Measurements from ENCODE around the gene MBLAC2. TPM values are rescaled to one million over a fixed set of nuclear protein-coding genes. Genes with fewer than 3 reads are reported as not detected.

MBLAC2 gene
- total RNA-seq, 2 donors from 2014 or later, result 3.4 to 4.8 TPM

GRCh38 chr5:90506221-90506620 is 31.6 kb upstream of the MBLAC2 start:
- Histone ChIP-seq H3K4me1 (ENCODE audit: control insufficient read depth in 1 of 2, low read depth in 2 of 2) (no peaks in the 10 kb centered on the region), H3K27me3 (replicated peaks; ENCODE audit: insufficient read depth) (no peaks in the 10 kb centered on the region), H3K9me3 (no peaks in the 10 kb centered on the region), H3K27ac (no peak overlapping the region), H3K4me3 (no peak overlapping the region), H3K36me3 (no peaks in the 10 kb centered on the region)
- DNase-seq (ENCODE audit: low spot score) (no peak), ATAC-seq (ENCODE audit: insufficient number of reproducible peaks, low FRiP score, low read depth) (no peak)
- no peak for TF ChIP-seq CTCF (IDR thresholded peaks at IDR 0.05)

DNA sequence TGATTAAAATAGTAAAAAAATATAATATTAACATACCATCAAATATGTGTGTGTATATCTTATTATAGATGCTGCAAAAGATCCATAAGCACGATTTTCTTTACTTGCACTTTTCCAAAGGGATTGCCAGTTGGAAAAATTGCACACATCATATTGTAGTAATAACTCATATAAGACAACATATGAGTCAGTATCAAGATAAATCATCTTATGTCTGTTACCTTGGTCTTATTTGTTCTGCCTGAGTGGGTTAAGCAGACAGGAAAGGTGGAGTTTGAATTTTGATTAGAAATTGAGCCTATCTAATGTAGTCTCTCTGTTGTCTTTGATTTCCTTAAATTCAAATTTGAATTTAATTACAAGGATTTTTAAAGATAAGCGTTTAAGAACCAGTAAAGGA is 30.2 kb upstream of the MBLAC2 start:
- ATAC-seq (ENCODE audit: insufficient number of reproducible peaks, low FRiP score, low read depth) (no peak), DNase-seq (ENCODE audit: low spot score) (no peak)
- no peaks in the 10 kb centered on the region for H3K4me1 ChIP-seq (ENCODE audit: control insufficient read depth in 1 of 2, low read depth in 2 of 2)
- H3K9me3 ChIP-seq, result no peaks in the 10 kb centered on the region
- H3K27me3 ChIP-seq (replicated peaks; ENCODE audit: insufficient read depth), result no peaks in the 10 kb centered on the region
- H3K36me3 ChIP-seq, result no peaks in the 10 kb centered on the region
- no peak overlapping the region for H3K4me3 ChIP-seq
- TF ChIP-seq CTCF (IDR thresholded peaks at IDR 0.05), result no peak
- H3K27ac ChIP-seq, result no peak overlapping the region

GRCh38 chr5:90503596-90503995 is 29.0 kb upstream of the MBLAC2 start:
- DNase-seq (ENCODE audit: low spot score), result no peak
- no peak overlapping the region for H3K4me3 ChIP-seq
- H3K27me3 ChIP-seq (replicated peaks; ENCODE audit: insufficient read depth), result no peaks in the 10 kb centered on the region
- H3K4me1 ChIP-seq (ENCODE audit: control insufficient read depth in 1 of 2, low read depth in 2 of 2), result no peaks in the 10 kb centered on the region
- H3K27ac ChIP-seq, result no peak overlapping the region
- no peak for ATAC-seq (ENCODE audit: insufficient number of reproducible peaks, low FRiP score, low read depth)
- no peaks in the 10 kb centered on the region for H3K36me3 ChIP-seq
- TF ChIP-seq CTCF (IDR thresholded peaks at IDR 0.05), result no peak
- no peaks in the 10 kb centered on the region for H3K9me3 ChIP-seq

DNA sequence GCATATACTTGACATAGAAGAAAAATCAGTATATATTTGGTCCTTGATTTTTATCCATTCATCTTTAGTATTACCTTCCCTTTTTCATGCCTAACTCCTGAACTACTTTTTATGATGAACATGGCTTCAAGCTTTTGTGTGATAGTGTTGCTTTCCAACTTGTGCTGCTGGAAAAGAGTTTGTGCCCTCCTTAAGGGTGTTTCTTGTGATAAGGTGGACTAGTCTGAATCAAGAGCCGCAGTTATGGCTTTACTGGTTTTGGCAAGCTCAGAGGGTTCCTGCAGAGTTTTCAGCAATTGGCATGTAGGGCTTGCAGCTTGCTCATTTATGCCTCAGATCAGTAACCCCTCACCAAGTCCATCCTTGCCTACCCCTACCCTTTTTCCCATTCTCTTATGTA is 20.6 kb upstream of the MBLAC2 start:
- ATAC-seq (ENCODE audit: insufficient number of reproducible peaks, low FRiP score, low read depth) (no peak), DNase-seq (ENCODE audit: low spot score) (no peak)
- H3K27ac ChIP-seq, result no peak overlapping the region
- no peaks in the 10 kb centered on the region for H3K36me3 ChIP-seq
- no peak for TF ChIP-seq CTCF (IDR thresholded peaks at IDR 0.05)
- no peaks in the 10 kb centered on the region for H3K9me3 ChIP-seq
- H3K4me3 ChIP-seq, result no peak overlapping the region
- no peaks in the 10 kb centered on the region for H3K27me3 ChIP-seq (replicated peaks; ENCODE audit: insufficient read depth)
- no peaks in the 10 kb centered on the region for H3K4me1 ChIP-seq (ENCODE audit: control insufficient read depth in 1 of 2, low read depth in 2 of 2)

DNA sequence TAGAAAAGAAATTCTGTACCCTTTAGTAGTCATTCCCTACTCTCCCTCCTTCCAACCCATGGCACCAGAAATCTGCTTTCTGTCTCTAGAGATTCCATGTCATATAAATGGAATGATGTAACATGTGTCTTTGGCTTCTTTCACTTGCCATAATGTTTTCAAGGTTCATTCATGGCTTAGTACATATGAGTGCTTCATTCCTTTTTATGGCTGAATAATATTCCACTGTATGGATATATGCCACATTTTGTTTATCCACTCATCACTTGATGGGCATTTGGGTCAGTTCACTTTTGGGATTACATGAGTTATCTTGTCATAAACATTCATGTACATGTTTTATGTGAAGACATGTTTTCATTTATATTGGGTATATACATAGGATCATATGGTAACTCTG is 19.5 kb upstream of the MBLAC2 start:
- Histone ChIP-seq H3K36me3 (no peaks in the 10 kb centered on the region), H3K4me1 (ENCODE audit: control insufficient read depth in 1 of 2, low read depth in 2 of 2) (no peaks in the 10 kb centered on the region), H3K27me3 (replicated peaks; ENCODE audit: insufficient read depth) (no peaks in the 10 kb centered on the region), H3K4me3 (no peak overlapping the region), H3K27ac (no peak overlapping the region), H3K9me3 (no peaks in the 10 kb centered on the region)
- no peak for DNase-seq (ENCODE audit: low spot score)
- no peak for TF ChIP-seq CTCF (IDR thresholded peaks at IDR 0.05)
- ATAC-seq (ENCODE audit: insufficient number of reproducible peaks, low FRiP score, low read depth), result no peak

Measured in thoracic aorta (tissue), 2 donors.